Measurements from ENCODE around the gene ANXA10.
"Not testable (repeated sequence)": the region's sequence is repeated elsewhere in the genome, so short reads cannot be mapped to it uniquely, and the experiment has no call there.

The ANXA10 gene

DNA sequence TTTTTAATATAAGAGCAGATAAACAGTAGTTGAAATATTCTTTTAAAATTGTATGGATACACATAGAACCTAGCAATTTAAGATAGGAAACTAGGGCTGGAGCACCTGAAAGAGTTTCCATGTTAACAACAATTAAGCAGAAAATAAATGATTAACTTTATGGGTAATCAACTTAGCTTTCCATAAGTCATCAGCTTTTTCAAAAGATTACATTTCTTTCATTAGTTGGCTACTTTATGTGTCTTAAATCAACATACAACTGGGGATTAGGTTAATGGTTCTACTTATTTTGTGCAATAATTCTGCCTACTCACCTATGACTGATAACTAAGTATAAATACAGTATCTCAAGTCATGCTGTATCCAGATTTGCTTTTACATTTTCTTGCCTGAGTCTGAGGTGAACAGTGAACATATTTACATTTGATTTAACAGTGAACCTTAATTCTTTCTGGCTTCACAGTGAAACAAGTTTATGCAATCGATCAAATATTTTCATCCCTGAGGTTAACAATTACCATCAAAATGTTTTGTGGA is at the start of gene ANXA10:
Gene ANXA10 (plus strand): TSS at position 362 of the 537 bp plus-strand sequence. CDS start 164 bp downstream, at position 526.
- no peak for DNase-seq

GRCh38 chr4:168045354-168045753 is 47.0 kb upstream of the ANXA10 start:
- no peak for DNase-seq

GRCh38 chr4:168050002-168050401 is 42.3 kb upstream of the ANXA10 start:
- no peak for DNase-seq

GRCh38 chr4:168051526-168051925 is 40.8 kb upstream of the ANXA10 start:
- no peak for DNase-seq

DNA sequence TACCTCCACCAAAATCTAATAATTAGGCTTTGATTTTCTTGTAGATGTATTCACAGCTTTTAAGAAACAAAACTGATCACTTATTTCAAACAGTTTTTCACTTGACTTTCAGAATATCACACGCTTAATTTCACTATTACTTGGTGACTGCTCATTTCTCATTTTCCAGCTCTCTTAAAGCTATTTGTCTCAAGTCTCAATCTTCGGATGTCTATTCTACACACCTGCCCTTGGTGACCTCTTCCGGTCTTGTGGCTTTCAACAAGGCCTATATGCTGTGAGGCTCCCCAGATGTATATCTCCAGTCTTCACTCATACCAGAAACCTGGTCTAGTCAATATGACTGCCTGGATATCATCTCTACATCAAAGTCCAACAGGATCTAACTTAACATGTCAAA is 34.9 kb upstream of the ANXA10 start:
- DNase-seq: no peak

GRCh38 chr4:168059251-168059650 is 33.1 kb upstream of the ANXA10 start:
- DNase-seq: no peak

DNA sequence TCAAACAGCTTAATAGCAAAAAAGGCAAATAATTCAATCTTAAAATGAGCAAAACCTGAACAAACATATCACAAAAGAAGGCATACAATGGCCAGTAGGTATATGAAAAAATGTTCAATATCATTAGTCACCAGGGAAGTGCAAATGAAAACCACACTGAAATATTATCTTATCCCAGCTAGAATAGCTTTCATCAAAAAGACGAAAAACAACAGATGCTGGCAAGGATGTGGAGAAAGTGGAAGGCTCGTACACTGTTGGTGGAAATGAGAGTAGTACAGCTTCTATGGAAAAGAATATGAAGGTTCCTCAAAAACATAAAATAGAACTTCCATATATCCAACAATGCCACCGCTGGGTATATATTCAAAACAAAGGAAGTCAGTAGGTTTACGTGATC is 29.3 kb upstream of the ANXA10 start:
- no peak for DNase-seq

DNA sequence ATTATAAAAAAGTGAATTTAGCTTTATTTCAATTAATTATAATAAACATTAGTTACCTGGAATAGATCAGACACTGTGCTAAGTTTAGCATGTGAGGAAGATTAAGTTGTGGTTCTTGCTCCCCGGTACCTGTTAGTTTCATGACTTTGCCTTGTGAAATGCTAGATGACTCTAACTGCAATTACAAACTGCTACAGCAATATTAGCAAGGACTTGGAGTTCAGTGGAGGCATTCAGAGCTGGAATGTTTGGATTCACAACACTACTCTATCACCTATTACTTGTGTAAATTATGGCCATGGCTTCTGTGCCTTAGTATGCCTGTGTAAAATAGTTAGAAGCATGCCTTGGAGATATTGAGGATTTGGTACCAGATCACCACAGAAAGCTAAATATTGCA is 21.4 kb upstream of the ANXA10 start:
- no peak for DNase-seq

DNA sequence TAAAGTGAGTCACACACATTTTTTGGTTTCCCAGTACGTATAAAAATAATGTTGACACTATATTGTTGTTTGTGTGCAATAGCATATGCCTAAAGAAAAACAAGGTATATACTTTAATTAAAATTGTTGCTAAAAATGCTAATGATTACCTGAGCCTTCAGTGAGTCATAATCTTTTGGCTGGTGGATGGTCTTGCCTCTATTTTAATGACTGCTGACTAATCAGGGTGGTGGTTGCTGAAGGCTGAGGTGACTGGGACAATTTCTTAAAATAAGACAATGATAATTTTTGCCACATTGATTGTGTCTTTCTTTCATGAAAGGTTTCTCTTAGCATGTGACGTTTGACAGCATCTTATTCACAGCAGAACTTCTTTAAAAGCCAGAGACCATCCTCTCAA is 21.0 kb upstream of the ANXA10 start:
- no peak for DNase-seq

GRCh38 chr4:168074861-168075260 is 17.5 kb upstream of the ANXA10 start:
- no peak for DNase-seq

DNA sequence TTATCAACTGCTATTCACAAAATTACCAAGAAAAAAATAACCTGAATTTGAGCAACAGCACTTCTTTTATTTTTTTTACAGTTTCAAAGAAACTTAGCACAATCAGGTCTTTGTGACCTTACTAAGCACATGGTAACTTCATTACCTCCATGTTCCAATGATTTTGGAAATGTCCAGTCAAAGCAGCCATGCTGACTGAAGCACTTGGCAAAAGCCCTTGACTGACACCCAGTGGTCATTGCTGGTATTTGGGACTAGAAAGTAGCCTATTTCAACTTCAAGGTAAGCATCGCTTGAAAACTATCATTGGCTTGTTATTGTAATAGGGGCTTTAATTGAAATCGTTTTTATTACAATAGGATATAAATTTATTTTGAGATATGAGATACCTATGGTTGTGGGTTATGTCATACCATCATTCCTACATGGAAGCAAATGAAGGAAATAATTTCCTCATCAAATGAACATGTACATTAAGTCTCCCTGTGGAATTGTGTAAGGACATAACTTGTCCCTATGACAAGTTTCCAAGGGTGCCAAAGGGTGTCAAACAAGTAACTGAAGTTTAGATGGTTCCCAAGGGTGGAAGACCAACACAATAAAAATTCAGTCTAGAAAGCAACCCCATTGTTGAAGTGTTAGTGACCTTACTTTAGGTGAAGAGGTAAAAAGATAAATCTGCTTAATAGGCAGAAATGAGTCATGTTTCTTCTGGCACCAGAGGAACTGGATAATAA is 15.2 kb upstream of the ANXA10 start:
- peak; percentile 57 for DNase-seq

GRCh38 chr4:168077726-168078239 is 14.6 kb upstream of the ANXA10 start:
- DNase-seq: no peak

DNA sequence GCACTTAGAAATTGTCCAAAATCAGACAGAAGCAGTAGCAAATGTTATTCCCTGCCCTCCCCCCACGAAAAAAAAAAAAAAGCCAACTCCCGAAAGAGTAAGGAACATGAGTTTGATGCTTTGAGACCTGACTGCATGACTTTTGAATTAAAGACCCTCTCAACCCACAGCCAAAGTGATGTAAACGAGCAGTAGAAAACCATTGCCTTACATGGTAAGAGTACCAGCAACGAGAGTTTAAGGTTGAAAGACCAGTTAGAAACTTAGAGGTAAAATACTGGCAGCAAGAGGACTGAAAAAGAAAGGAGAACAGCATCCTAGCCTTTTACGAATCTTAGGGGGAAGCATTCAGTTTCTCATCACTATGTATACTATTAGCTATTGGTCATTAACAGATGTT is 10.0 kb upstream of the ANXA10 start:
- DNase-seq: no peak

- DNase-seq: no peak
Observed at GRCh38 chr4:168095776-168096406, 3.6 kb downstream of the ANXA10 start.

DNA sequence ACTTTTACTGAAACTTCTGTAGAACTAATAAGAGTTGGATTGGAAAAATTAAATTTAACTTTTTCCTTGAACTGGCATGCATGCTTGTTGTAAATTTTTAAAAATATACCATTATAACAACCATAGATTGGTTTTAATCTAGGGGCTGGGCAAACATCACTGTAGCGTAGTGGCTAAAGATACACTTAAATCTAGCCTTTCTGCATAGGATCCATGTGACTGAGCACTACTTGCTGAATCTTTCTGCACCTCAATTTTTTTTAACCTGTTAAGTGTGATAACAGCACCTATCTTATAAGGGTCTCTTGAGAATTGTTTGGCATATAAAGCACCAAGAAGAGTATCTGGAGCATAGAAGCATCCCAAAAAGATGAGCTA is 4.1 kb downstream of the ANXA10 start:
- DNase-seq: no peak

DNA sequence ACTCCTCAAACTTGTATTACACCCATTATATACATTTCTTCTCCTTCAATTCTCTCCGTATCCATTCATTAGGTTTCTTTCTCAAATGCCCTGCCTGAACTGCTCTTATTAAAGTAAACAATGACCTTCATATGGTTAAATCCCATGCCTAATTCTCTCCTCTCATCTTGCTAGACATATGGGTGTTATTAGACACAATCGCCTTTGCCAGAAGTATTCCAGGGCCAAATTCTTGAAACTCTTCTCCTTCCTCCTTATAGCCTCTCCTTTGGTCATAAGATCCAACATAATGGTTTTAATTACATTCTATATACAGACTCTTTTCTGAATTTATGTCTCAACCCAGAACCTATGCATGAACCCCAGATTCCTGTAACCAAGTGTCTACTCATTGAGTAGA is 4.8 kb downstream of the ANXA10 start:
- no peak for DNase-seq

DNA sequence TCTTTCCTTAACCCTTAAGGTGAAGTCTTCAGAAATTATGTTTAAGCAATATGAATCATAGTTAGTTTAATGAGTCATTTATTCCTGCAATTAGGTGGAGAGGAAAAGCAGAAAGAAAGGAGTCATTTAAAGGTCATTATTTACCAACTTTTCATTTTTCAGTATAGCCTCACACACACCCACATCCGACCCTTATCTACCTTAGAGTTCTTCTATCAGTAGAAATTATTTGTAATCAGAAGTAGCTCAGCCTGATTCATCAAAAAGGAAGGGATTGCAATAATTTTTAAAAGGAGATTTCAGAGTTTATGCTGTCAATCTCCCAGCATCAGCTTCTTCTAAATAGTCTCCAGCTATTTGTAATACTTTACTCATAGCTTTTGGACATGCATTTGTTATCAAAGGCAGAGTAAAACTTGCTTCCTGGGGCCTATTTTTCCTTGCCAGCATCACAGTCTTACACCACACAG is 5.9 kb downstream of the ANXA10 start:
- no peak for DNase-seq

GRCh38 chr4:168099195-168099594 is 6.9 kb downstream of the ANXA10 start:
- no peak for DNase-seq

GRCh38 chr4:168101026-168101425 is 8.7 kb downstream of the ANXA10 start:
- no peak for DNase-seq

- no peak for DNase-seq
Observed at GRCh38 chr4:168102403-168102802, 10.1 kb downstream of the ANXA10 start.

DNA sequence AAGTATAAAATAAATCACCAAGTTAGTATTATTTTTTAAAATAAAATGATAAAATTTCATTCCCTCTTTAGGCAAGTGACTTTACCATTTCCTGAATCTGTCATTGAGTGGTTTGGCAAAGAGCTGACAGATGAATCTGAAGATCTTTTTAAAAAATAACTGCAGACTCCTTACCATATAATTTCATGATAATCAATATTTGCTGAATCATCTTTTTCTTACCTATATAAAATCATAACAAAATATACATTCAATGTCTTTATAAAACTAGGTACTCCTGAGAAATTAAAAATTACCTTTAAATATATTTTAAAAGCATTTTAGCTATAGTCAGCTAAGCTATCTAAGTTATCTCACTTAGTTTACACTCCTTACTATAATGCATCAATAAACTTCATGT is 17.2 kb downstream of the ANXA10 start:
- no peak for DNase-seq

GRCh38 chr4:168113059-168113458 is 20.7 kb downstream of the ANXA10 start:
- DNase-seq: not testable (repeated sequence)

DNA sequence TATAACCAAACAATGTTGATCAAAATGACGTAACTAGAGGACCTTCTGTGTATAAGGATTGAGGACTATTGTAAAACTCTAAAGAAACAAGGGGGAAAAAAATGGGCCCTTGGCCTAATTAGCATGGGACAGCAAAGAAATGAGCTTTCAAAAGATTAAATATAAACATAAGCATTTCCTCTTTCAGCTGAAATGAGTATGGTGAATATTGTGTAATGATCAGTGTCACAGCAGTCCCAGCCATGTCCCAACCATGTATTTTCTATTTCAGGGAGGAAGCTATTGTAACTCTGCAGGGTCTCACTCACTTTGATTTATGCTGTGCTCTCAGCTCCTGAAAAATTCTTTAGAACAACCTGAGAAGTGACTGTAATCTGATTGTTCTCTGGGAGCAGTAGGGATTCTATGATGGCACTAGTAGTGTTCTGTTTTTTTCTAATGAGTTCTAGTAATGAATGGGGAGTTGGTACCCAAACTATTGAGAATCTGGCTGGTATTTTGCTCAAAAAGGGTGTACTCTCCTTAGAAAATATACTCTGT is 25.8 kb downstream of the ANXA10 start:
- DNase-seq: peak; percentile 18

- no peak for DNase-seq
Observed at GRCh38 chr4:168119100-168119499, 26.8 kb downstream of the ANXA10 start.
